ENCODE data around the gene SIN3A. TPM values are rescaled to one million over a fixed set of nuclear protein-coding genes. Genes with fewer than 3 reads are reported as not detected.

SIN3A gene
- total RNA-seq, 1 experiment from 2014 or later: 91.4 TPM

DNA sequence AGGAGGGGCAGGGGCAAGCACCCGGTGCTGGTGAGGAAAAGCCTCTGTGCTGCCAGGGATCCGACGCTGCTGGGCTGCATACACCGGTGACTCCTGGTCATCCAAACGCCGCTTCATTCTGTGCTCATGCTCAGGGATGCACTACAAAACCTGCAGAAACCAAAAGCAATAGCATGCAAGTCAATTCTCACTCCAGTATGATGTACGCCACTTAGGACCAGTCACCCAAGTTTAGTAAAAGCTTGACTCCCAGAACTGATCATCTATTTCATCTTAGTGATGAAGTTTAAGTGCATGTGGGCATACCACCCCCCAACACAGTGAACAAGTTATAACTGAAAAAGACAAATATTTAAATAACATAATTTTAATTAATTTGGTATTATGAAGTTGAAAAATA lies 21.2 kb downstream of the SIN3A start:
- Mint-ChIP-seq H3K9me3 (ENCODE audit: low read depth, unreplicated experiment) (no peaks in the 10 kb centered on the region), H3K4me1 (ENCODE audit: low read depth, unreplicated experiment) (no peaks in the 10 kb centered on the region), H3K4me3 (ENCODE audit: low read depth, unreplicated experiment) (no peak overlapping the region), H3K27ac (ENCODE audit: unreplicated experiment) (no peak overlapping the region), H3K36me3 (ENCODE audit: insufficient read depth, unreplicated experiment) (peaks cover 51% of the 10 kb centered on the region), H3K27me3 (ENCODE audit: unreplicated experiment) (no peaks in the 10 kb centered on the region)
- CTCF ChIA-PET: interaction anchor here (0.5 kb wide), 1 partner anchor 11 kb away, joined by 6 read pairs; no protein-coding TSS in a partner anchor
- DNase-seq: no peak
- BruUV-seq (replicated peaks): no TSS peak
- intact Hi-C loops (cut with micrococcal nuclease; ENCODE audit: unreplicated experiment): no loop called here
- TF ChIP-seq CTCF (IDR thresholded peaks at IDR 0.05; ENCODE audit: unreplicated experiment): no peak

DNA sequence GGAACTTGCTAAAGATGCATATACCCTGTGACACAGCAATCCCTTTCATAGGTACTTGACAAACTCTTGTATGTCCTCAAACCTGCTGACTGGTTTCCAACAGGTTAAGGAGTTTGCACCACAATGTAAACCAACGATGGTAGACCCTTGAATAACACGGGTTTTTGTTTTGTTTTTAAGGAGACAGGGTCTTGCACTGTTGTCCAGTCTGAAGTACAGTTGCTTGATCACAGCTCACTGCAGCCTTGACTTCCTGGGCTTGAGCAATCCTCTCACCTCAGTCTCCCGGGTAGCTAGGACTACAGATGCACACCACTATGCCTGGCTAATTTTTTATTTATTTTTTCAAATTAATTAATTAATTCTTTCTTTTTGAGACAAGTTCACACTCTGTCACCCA lies 23.3 kb downstream of the SIN3A start:
- no peaks in the 10 kb centered on the region for H3K27me3 Mint-ChIP-seq (ENCODE audit: unreplicated experiment)
- no peak overlapping the region for H3K27ac Mint-ChIP-seq (ENCODE audit: unreplicated experiment)
- peaks cover 50% of the 10 kb centered on the region for H3K36me3 Mint-ChIP-seq (ENCODE audit: insufficient read depth, unreplicated experiment)
- CTCF ChIA-PET: no interaction called here
- intact Hi-C loops (cut with micrococcal nuclease; ENCODE audit: unreplicated experiment): no loop called here
- H3K4me1 Mint-ChIP-seq (ENCODE audit: low read depth, unreplicated experiment): no peaks in the 10 kb centered on the region
- H3K4me3 Mint-ChIP-seq (ENCODE audit: low read depth, unreplicated experiment): no peak overlapping the region
- DNase-seq: no peak
- BruUV-seq (replicated peaks): no TSS peak
- H3K9me3 Mint-ChIP-seq (ENCODE audit: low read depth, unreplicated experiment): no peaks in the 10 kb centered on the region
- TF ChIP-seq CTCF (IDR thresholded peaks at IDR 0.05; ENCODE audit: unreplicated experiment): no peak

GRCh38 chr15:75425966-75426500 lies 25.5 kb downstream of the SIN3A start:
- peaks cover 2% of the 10 kb centered on the region for H3K4me1 Mint-ChIP-seq (ENCODE audit: low read depth, unreplicated experiment)
- no peak for DNase-seq
- no TSS peak for BruUV-seq (replicated peaks)
- no peak for TF ChIP-seq CTCF (IDR thresholded peaks at IDR 0.05; ENCODE audit: unreplicated experiment)
- H3K27ac Mint-ChIP-seq (ENCODE audit: unreplicated experiment): no peak overlapping the region
- CTCF ChIA-PET: interaction anchor here (0.6 kb wide), 1 partner anchor 1105 kb away, joined by 3 read pairs; no protein-coding TSS in a partner anchor
- H3K4me3 Mint-ChIP-seq (ENCODE audit: low read depth, unreplicated experiment): no peak overlapping the region
- intact Hi-C loops (cut with micrococcal nuclease; ENCODE audit: unreplicated experiment): no loop called here
- no peaks in the 10 kb centered on the region for H3K27me3 Mint-ChIP-seq (ENCODE audit: unreplicated experiment)
- H3K36me3 Mint-ChIP-seq (ENCODE audit: insufficient read depth, unreplicated experiment): peaks cover 65% of the 10 kb centered on the region
- H3K9me3 Mint-ChIP-seq (ENCODE audit: low read depth, unreplicated experiment): no peaks in the 10 kb centered on the region

GRCh38 chr15:75422554-75422953 lies 28.9 kb downstream of the SIN3A start:
- Mint-ChIP-seq H3K36me3 (ENCODE audit: insufficient read depth, unreplicated experiment) (peaks cover 66% of the 10 kb centered on the region), H3K4me1 (ENCODE audit: low read depth, unreplicated experiment) (peaks cover 9% of the 10 kb centered on the region), H3K9me3 (ENCODE audit: low read depth, unreplicated experiment) (no peaks in the 10 kb centered on the region), H3K4me3 (ENCODE audit: low read depth, unreplicated experiment) (no peak overlapping the region), H3K27ac (ENCODE audit: unreplicated experiment) (no peak overlapping the region), H3K27me3 (ENCODE audit: unreplicated experiment) (no peaks in the 10 kb centered on the region)
- BruUV-seq (replicated peaks): no TSS peak
- intact Hi-C loops (cut with micrococcal nuclease; ENCODE audit: unreplicated experiment): loop anchor here (5.0 kb wide), 1 partner anchor 45 kb away; no protein-coding TSS in a partner anchor
- no peak for TF ChIP-seq CTCF (IDR thresholded peaks at IDR 0.05; ENCODE audit: unreplicated experiment)
- CTCF ChIA-PET: interaction anchor here (1.9 kb wide), 1 partner anchor 23 kb away, joined by 7 read pairs; no protein-coding TSS in a partner anchor
- no peak for DNase-seq
